Neural crest cell (in vitro differentiated cells): Measurements from ENCODE around the gene GRIP2. TPM values are rescaled to one million over a fixed set of nuclear protein-coding genes. Genes with fewer than 3 reads are reported as not detected.

Experiments used
- DNase-seq: peaks from one replicate; pipeline ENCODE4 v3.0.0; 2021; ENCODE audit warnings: low read depth, mixed read lengths, low spot score
- H3K27ac Mint-ChIP-seq: one replicate; pipeline ENCODE4 v1.8.0; 2021; ENCODE audit warnings: mild to moderate bottlenecking, mixed read lengths; ENCODE audit not compliant: unreplicated experiment
- H3K27me3 Mint-ChIP-seq: 2 replicates; pipeline ENCODE4 v1.8.0; 2021; ENCODE audit warnings: low read depth, mild to moderate bottlenecking, mixed read lengths
- H3K36me3 Mint-ChIP-seq: 2 replicates; pipeline ENCODE4 v1.8.0; 2021; ENCODE audit warnings: low read depth, mild to moderate bottlenecking, mixed read lengths
- H3K4me1 Mint-ChIP-seq: 2 replicates; pipeline ENCODE4 v1.8.0; 2021; ENCODE audit warnings: mixed read lengths
- H3K4me3 Mint-ChIP-seq: one replicate; pipeline ENCODE4 v1.8.0; 2021; ENCODE audit warnings: mild to moderate bottlenecking, mixed read lengths
- H3K9me3 Mint-ChIP-seq: 2 replicates; pipeline ENCODE4 v1.8.0; 2021; ENCODE audit warnings: mixed read lengths
- total RNA-seq: library from RNA; stranded (reverse); gene quantifications from 2 replicates; pipeline ENCODE4 v1.2.1, GENCODE V29; 2021
- TF ChIP-seq, protein P1 (sequence below): fragments of 200-600 bp; sonication (generic); conservative IDR thresholded peaks from 2 replicates; pipeline ENCODE4 v1.5.0; 2021; ENCODE audit warnings: antibody characterized with exemption, mild to moderate bottlenecking

GRIP2 gene
- total RNA-seq, 1 donor from 2014 or later = 3.2 TPM

GRCh38 chr3:14459787-14460186 is 80.4 kb downstream of the GRIP2 start:
- Mint-ChIP-seq H3K27me3 (no peaks in the 10 kb centered on the region), H3K36me3 (peaks cover 11% of the 10 kb centered on the region), H3K27ac (no peak overlapping the region), H3K4me3 (no peak overlapping the region), H3K9me3 (no peaks in the 10 kb centered on the region), H3K4me1 (peaks cover 42% of the 10 kb centered on the region)
- TF ChIP-seq, protein P1, sequence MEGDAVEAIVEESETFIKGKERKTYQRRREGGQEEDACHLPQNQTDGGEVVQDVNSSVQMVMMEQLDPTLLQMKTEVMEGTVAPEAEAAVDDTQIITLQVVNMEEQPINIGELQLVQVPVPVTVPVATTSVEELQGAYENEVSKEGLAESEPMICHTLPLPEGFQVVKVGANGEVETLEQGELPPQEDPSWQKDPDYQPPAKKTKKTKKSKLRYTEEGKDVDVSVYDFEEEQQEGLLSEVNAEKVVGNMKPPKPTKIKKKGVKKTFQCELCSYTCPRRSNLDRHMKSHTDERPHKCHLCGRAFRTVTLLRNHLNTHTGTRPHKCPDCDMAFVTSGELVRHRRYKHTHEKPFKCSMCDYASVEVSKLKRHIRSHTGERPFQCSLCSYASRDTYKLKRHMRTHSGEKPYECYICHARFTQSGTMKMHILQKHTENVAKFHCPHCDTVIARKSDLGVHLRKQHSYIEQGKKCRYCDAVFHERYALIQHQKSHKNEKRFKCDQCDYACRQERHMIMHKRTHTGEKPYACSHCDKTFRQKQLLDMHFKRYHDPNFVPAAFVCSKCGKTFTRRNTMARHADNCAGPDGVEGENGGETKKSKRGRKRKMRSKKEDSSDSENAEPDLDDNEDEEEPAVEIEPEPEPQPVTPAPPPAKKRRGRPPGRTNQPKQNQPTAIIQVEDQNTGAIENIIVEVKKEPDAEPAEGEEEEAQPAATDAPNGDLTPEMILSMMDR = no peak
- no peak for DNase-seq

DNA sequence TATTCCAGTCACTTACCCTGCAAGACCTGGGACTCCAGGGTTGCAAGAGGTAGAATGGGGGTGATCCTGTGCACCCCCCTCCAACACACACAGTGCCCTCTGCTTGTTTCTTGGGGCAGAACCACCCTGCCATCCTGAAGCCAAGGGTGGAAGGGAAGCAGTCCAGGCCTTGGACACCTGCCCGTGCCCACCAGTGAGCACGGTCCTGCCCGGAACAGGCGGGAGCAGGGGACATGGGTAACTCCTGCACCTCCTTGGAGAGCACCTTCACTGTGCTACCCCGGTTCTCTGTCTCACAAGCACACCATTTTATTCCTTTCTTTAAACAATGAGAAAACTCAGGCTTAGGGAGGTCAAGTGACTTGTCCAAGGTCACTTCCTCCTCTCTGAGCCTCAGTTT is 80.8 kb downstream of the GRIP2 start:
- Mint-ChIP-seq H3K27me3 (no peaks in the 10 kb centered on the region), H3K36me3 (peaks cover 11% of the 10 kb centered on the region), H3K4me1 (peaks cover 46% of the 10 kb centered on the region), H3K27ac (no peak overlapping the region), H3K4me3 (no peak overlapping the region), H3K9me3 (no peaks in the 10 kb centered on the region)
- DNase-seq = no peak
- TF ChIP-seq, protein P1 = no peak

GRCh38 chr3:14458434-14459275 is 81.5 kb downstream of the GRIP2 start:
- peak overlapping the region; percentile 14 for H3K4me3 Mint-ChIP-seq
- H3K27me3 Mint-ChIP-seq = no peaks in the 10 kb centered on the region
- no peak for DNase-seq
- no peaks in the 10 kb centered on the region for H3K9me3 Mint-ChIP-seq
- TF ChIP-seq, protein P1 = no peak
- H3K4me1 Mint-ChIP-seq = peaks cover 49% of the 10 kb centered on the region
- peaks cover 11% of the 10 kb centered on the region for H3K36me3 Mint-ChIP-seq
- H3K27ac Mint-ChIP-seq = peak overlapping the region; percentile 85

GRCh38 chr3:14457999-14458398 is 82.1 kb downstream of the GRIP2 start:
- Mint-ChIP-seq H3K4me3 (no peak overlapping the region), H3K36me3 (peaks cover 13% of the 10 kb centered on the region), H3K9me3 (no peaks in the 10 kb centered on the region), H3K4me1 (peaks cover 49% of the 10 kb centered on the region), H3K27ac (peak overlapping the region; percentile 85), H3K27me3 (no peaks in the 10 kb centered on the region)
- DNase-seq = no peak
- TF ChIP-seq, protein P1 = no peak

- peaks cover 49% of the 10 kb centered on the region for H3K4me1 Mint-ChIP-seq
Measured at GRCh38 chr3:14457481-14457880, 82.7 kb downstream of the GRIP2 start.

More at GRCh38 chr3:14457481-14457880, 82.7 kb downstream of the GRIP2 start:
- TF ChIP-seq, protein P1 = no peak
- no peaks in the 10 kb centered on the region for H3K9me3 Mint-ChIP-seq
- DNase-seq = no peak
- H3K4me3 Mint-ChIP-seq = no peak overlapping the region
- no peaks in the 10 kb centered on the region for H3K27me3 Mint-ChIP-seq
- H3K36me3 Mint-ChIP-seq = peaks cover 16% of the 10 kb centered on the region
- H3K27ac Mint-ChIP-seq = no peak overlapping the region
